A673 (cell line): Measurements from ENCODE around the gene ARAP2. TPM values are rescaled to one million over a fixed set of nuclear protein-coding genes. Genes with fewer than 3 reads are reported as not detected.

Experiments
- BruUV-seq: library from RNA; stranded (reverse); fragments of 400-500 nt; replicated peaks from 2 replicates; lab custom pipeline; 2021; lab: Mats Ljungman, UMichigan
- CTCF ChIA-PET: fragments of 300-600 bp; sonication (Branson Sonifier 250); formaldehyde crosslinking; loops from one replicate; lab custom pipeline; 2022; ENCODE audit warnings: antibody characterized with exemption; lab: Charles Lee
- POLR2A ChIA-PET: fragments of 300-600 bp; sonication (Branson Sonifier 250); formaldehyde crosslinking; loops from one replicate; lab custom pipeline; 2022; ENCODE audit warnings: antibody characterized with exemption; ENCODE audit not compliant: low non-redundant PET; lab: Charles Lee
- DNase-seq: peaks from one replicate; pipeline ENCODE4 v3.0.0-alpha.2; 2015; ENCODE audit warnings: low spot score
- H3K27ac ChIP-seq: fragments of 200-600 bp; sonication (generic); 2 replicates; pipeline ENCODE4 v1.5.1; 2016; ENCODE audit warnings: mixed run types, low read depth, mild to moderate bottlenecking, mixed read lengths, antibody characterized with exemption, low read length; ENCODE audit not compliant: poor library complexity, severe bottlenecking
- H3K27me3 ChIP-seq: fragments of 200-600 bp; sonication (generic); replicated peaks from 2 replicates; pipeline ENCODE4 v1.6.1; 2017; ENCODE audit warnings: mixed run types, low read depth, mild to moderate bottlenecking, mixed read lengths, antibody characterized with exemption, low read length; ENCODE audit not compliant: insufficient read depth, poor library complexity
- H3K36me3 ChIP-seq: fragments of 200-600 bp; sonication (generic); 2 replicates; pipeline ENCODE4 v1.6.1; 2016; ENCODE audit warnings: mixed run types, mild to moderate bottlenecking, mixed read lengths, antibody characterized with exemption, low read length; ENCODE audit not compliant: insufficient read depth, poor library complexity, severe bottlenecking
- H3K4me1 ChIP-seq: fragments of 200-600 bp; sonication (generic); 2 replicates; pipeline ENCODE4 v1.6.1; 2017; ENCODE audit warnings: mixed run types, mild to moderate bottlenecking, mixed read lengths, antibody characterized with exemption, low read length; ENCODE audit not compliant: insufficient read depth, poor library complexity, severe bottlenecking
- H3K4me3 ChIP-seq: fragments of 200-600 bp; sonication (generic); 2 replicates; pipeline ENCODE4 v1.5.1; 2016; ENCODE audit warnings: low read depth, mixed run types, mild to moderate bottlenecking, mixed read lengths, low read length; ENCODE audit not compliant: poor library complexity, severe bottlenecking
- H3K9me3 ChIP-seq: fragments of 200-600 bp; sonication (generic); 2 replicates; pipeline ENCODE4 v1.6.1; 2016; ENCODE audit warnings: mixed run types, low read depth, mild to moderate bottlenecking, mixed read lengths, antibody characterized with exemption, low read length; ENCODE audit not compliant: poor library complexity, severe bottlenecking
- EZH2 ChIP-seq: fragments of 200-600 bp; sonication (generic); IDR thresholded peaks from 2 replicates; pipeline ENCODE4 v1.6.1; 2017; ENCODE audit warnings: borderline replicate concordance, low read depth, mild to moderate bottlenecking, mixed read lengths, antibody characterized with exemption, low read length; ENCODE audit not compliant: poor library complexity, severe bottlenecking
- intact Hi-C: fragments of 100-400 bp; cut with micrococcal nuclease; formaldehyde crosslinking; loops from one replicate; pipeline ENCODE4 v1.10.0; 2022; ENCODE audit not compliant: unreplicated experiment
- total RNA-seq: library from RNA; stranded (reverse); gene quantifications from 2 replicates; pipeline ENCODE4 v1.2.3, GENCODE V29; 2021
- TF ChIP-seq, protein P1 (sequence below): fragments of 300-800, 200-600 bp; sonication (generic); conservative IDR thresholded peaks from 2 replicates; pipeline ENCODE4 v1.5.1; 2017; ENCODE audit warnings: low read depth, mild to moderate bottlenecking, antibody characterized with exemption, low read length, moderate library complexity, mixed read lengths

Gene ARAP2
- total RNA-seq, 1 experiment from 2014 or later = 0.06 TPM

GRCh38 chr4:36281384-36282106, 37.2 kb upstream of the ARAP2 start, which contains the start of gene DTHD1:
DTHD1 (plus strand) TSS chr4:36281616; CDS start chr4:36281759, 143 bp downstream.
- intact Hi-C loops = no loop called here
- no TSS peak for BruUV-seq
- H3K4me1 ChIP-seq = no peaks in the 10 kb centered on the region
- no peak for TF ChIP-seq EZH2
- TF ChIP-seq, protein P1, sequence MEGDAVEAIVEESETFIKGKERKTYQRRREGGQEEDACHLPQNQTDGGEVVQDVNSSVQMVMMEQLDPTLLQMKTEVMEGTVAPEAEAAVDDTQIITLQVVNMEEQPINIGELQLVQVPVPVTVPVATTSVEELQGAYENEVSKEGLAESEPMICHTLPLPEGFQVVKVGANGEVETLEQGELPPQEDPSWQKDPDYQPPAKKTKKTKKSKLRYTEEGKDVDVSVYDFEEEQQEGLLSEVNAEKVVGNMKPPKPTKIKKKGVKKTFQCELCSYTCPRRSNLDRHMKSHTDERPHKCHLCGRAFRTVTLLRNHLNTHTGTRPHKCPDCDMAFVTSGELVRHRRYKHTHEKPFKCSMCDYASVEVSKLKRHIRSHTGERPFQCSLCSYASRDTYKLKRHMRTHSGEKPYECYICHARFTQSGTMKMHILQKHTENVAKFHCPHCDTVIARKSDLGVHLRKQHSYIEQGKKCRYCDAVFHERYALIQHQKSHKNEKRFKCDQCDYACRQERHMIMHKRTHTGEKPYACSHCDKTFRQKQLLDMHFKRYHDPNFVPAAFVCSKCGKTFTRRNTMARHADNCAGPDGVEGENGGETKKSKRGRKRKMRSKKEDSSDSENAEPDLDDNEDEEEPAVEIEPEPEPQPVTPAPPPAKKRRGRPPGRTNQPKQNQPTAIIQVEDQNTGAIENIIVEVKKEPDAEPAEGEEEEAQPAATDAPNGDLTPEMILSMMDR = no peak
- H3K9me3 ChIP-seq = no peaks in the 10 kb centered on the region
- H3K36me3 ChIP-seq = no peaks in the 10 kb centered on the region
- ChIA-PET CTCF (no interaction called here), POLR2A (no interaction called here)
- H3K4me3 ChIP-seq = no peak within 1 kb of the TSS
- H3K27me3 ChIP-seq = no peaks in the 10 kb centered on the region
- no peak within 1 kb of the TSS for H3K27ac ChIP-seq
- DNase-seq = no peak

DNA sequence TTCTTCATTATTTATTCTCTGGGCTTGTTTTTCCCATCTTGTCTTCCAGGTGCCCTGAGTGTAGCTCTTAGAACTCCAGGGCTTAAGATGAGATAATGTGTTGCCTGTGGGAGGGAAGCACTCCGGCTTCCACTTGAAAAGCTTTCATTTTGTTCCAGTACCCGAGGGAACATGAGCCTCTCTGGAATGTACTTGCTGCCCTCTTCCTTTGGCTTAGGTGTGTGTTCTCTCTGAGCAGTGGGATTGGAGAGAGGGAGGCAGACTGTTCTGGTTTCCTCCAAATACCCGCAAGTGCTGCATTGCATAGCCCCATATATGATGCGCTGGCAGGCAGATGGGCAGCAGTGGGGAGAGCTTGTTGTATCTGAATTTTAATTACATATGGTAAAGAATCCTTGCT, 36.2 kb upstream of the ARAP2 start:
- no peaks in the 10 kb centered on the region for H3K27me3 ChIP-seq
- POLR2A ChIA-PET = no interaction called here
- no peak for DNase-seq

DNA sequence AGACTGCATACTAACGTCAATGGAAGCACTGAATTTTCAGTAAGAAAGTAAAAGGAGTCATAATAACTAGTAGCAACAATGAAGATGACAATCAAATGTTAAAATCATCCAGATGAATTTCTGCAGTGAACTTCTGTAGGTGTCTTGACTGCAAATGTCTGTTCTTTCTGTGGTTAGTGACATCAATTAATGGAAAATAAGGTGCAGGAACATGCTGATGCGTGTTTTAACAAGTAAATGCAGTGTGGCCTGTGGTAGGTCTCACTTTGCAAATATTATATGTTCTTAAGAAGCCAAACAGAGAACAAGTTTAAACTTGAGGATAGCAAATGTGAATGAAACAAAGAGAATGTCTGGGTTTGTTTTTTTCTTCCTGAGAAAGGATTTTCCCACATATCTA, 34.5 kb upstream of the ARAP2 start:
- no peak for TF ChIP-seq EZH2
- TF ChIP-seq, protein P1 = no peak
- H3K4me1 ChIP-seq = no peaks in the 10 kb centered on the region
- no TSS peak for BruUV-seq
- DNase-seq = no peak
- H3K4me3 ChIP-seq = no peak overlapping the region
- no peaks in the 10 kb centered on the region for H3K36me3 ChIP-seq
- no peaks in the 10 kb centered on the region for H3K9me3 ChIP-seq
- POLR2A ChIA-PET = no interaction called here
- intact Hi-C loops = no loop called here
- H3K27me3 ChIP-seq = no peaks in the 10 kb centered on the region
- CTCF ChIA-PET = no interaction called here
- H3K27ac ChIP-seq = no peak overlapping the region

More for the DNA sequence above, 36.2 kb upstream of the ARAP2 start:
- CTCF ChIA-PET = no interaction called here
- H3K4me1 ChIP-seq = no peaks in the 10 kb centered on the region
- no TSS peak for BruUV-seq
- TF ChIP-seq EZH2 = no peak
- TF ChIP-seq, protein P1 = no peak
- no peaks in the 10 kb centered on the region for H3K9me3 ChIP-seq
- no peaks in the 10 kb centered on the region for H3K36me3 ChIP-seq
- H3K4me3 ChIP-seq = no peak overlapping the region
- H3K27ac ChIP-seq = no peak overlapping the region
- intact Hi-C loops = no loop called here
